HG02885 (cell line): ENCODE measurements around the gene ZSCAN5B.

Source experiments
- ATAC-seq: cut with Tn5 transposase; IDR thresholded peaks from one replicate; pipeline ENCODE4 v1.9.1; 2021; ENCODE audit warnings: mild to moderate bottlenecking; ENCODE audit not compliant: unreplicated experiment, poor library complexity

The ZSCAN5B gene

DNA sequence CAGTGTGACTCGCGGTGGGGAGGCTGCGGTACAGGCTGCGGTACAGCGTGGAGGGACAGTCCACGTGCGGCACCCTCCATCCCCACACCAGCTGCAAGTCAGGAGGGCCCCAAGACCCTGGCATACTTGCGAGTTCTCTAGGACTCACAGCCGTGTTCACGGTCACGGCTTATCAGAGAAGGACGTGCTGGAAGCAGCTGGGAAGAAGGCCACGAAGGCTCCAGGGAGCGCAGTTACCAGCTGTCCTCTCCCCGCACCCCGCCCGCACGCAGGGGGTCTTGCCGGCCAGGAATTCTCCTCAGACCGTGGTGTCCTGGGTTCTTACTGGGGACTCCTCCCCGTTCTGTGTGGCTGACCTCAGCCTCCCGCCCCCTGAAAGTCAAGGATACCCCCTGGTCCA lies 50.3 kb downstream of the ZSCAN5B start:
- ATAC-seq: no peak

GRCh38 chr19:56146904-56147303 lies 50.7 kb downstream of the ZSCAN5B start:
- ATAC-seq: no peak

GRCh38 chr19:56145698-56146097 lies 51.9 kb downstream of the ZSCAN5B start:
- ATAC-seq: no peak

- no peak for ATAC-seq
Measured at GRCh38 chr19:56144831-56145230, 52.8 kb downstream of the ZSCAN5B start.

DNA sequence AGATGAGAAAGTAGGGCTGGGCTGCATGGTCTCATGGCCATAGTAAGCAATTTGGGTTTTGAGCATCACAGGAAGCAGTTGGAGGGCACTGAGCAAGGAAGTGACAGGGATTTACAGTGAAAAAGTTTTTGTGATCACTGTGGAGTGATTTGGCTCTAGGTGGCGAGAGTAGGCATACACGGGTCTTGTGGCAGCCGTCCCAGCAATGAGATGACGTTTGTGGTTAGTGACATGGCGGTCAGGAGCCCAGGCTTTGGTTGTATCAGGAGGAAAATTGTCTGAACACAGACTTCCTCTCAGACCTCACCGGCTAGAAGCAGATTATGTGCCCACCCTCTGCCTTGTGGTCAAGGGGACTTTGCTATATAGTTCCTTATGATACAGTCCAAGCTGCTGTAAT lies 53.2 kb downstream of the ZSCAN5B start:
- ATAC-seq: no peak

GRCh38 chr19:56142897-56143434 lies 54.6 kb downstream of the ZSCAN5B start:
- ATAC-seq: no peak

DNA sequence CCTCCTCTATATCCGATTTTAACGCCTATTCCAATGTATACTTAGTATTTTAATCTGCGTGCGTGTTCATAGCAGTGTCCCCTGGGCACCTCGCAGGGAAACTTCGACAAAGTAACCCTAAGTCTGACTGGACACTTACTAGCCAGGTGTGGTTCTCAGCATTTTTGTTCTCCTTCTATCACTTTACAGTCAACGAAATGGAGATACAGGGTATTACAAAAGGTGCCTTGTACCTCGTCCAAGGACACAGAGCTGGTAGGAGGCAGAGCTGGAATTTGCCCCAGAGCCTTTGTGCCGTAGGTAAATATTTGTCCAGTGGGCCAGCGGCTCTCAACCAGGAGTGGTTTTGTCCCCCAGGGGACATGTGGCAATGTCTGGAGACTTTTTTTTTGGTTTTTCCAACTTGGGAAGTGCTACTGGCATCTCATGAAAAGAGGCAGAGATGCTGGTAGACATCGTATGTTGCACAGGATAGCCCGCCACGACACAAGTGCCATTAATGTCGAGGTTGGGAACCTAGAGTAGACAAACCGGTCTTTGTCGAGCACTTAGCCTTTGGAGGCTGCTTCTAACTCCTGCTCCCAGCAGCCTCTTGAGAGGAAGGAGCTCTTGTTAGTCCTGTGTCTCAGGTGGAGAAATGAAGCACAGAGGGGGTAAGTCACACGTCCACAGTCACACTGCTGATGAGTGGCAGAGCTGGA lies 55.3 kb downstream of the ZSCAN5B start:
- ATAC-seq: no peak

- ATAC-seq: no peak
Measured at GRCh38 chr19:56141417-56141993, 56.1 kb downstream of the ZSCAN5B start.

- peak; percentile 93 for ATAC-seq
Measured at GRCh38 chr19:56140583-56141416, 56.8 kb downstream of the ZSCAN5B start, which contains the start of gene ZNF444. Gene ZNF444, plus strand, starts transcription at chr19:56141287. Its CDS starts 5,625 bp downstream, at chr19:56146912.

DNA sequence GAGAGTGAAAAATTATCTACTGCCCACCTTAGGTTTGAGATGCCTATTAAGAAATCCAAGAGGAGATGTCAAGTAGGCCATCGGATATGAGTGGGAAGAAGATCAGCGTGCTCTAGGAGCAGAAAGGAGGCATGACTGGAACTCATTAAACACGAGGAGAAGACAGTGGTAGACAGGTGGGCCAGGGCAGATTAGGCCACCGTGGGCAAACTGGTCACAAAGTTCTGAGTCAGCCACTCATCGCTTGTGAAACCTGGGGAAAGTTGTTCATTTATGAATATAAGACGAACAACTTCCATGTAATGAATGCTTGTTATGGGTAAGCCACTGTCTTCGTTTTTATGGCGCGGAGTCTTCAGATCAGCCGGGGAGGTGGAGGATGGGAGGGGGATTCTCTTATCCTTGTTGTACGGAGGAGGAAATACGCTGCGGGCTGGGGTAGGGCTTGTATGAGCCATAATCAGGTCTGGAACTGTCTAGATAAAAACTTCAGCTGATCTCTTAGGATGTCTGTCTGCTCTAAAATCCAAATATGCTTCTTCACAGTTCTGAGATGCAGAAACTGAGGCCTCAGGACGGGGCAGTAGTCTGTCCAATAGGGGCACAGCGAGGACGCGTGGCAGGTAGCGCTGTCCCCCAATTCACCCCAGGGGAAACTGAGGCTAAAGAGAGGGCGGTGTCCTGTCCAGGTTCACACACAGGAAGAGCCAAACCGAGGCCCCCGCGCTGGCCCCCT lies 57.6 kb downstream of the ZSCAN5B start:
- ATAC-seq: no peak
